DOHH2 (cell line): Measurements from ENCODE around the gene VAMP4.

ENCODE experiments used
- H3F3A ChIP-seq: fragments of 200-600 bp; sonication (generic), shearing (Covaris generic); 2 replicates; pipeline ENCODE4 v1.6.0; 2016; ENCODE audit warnings: antibody characterized with exemption, mild to moderate bottlenecking; ENCODE audit not compliant: control insufficient read depth, insufficient read depth
- H3K27ac ChIP-seq: fragments of 200-600 bp; sonication (generic); 2 replicates; pipeline ENCODE4 v1.5.1; 2014; ENCODE audit warnings: low read depth, mild to moderate bottlenecking, low read length, moderate library complexity
- H3K27me3 ChIP-seq: fragments of 200-600 bp; sonication (generic); 2 replicates; pipeline ENCODE4 v1.6.1; 2014; ENCODE audit warnings: mild to moderate bottlenecking, low read length, mixed read lengths; ENCODE audit not compliant: control insufficient read depth
- H3K36me3 ChIP-seq: fragments of 200-600 bp; sonication (generic); 2 replicates; pipeline ENCODE4 v1.6.1; 2014; ENCODE audit warnings: mild to moderate bottlenecking, low read length, moderate library complexity, mixed read lengths; ENCODE audit not compliant: control insufficient read depth
- H3K4me1 ChIP-seq: fragments of 200-600 bp; sonication (generic); 2 replicates; pipeline ENCODE4 v1.6.1; 2014; ENCODE audit warnings: mild to moderate bottlenecking, low read length, mixed read lengths; ENCODE audit not compliant: control insufficient read depth
- H3K4me2 ChIP-seq: fragments of 200-600 bp; sonication (generic); 2 replicates; pipeline ENCODE4 v1.6.0; 2014; ENCODE audit warnings: mild to moderate bottlenecking, low read length, moderate library complexity
- H3K4me3 ChIP-seq: fragments of 200-600 bp; sonication (generic); 2 replicates; pipeline ENCODE4 v1.5.1; 2014; ENCODE audit warnings: mild to moderate bottlenecking, low read length, mixed read lengths
- H3K79me2 ChIP-seq: fragments of 200-600 bp; sonication (generic); 2 replicates; pipeline ENCODE4 v1.6.1; 2014; ENCODE audit warnings: mild to moderate bottlenecking, low read length, mixed read lengths; ENCODE audit not compliant: control insufficient read depth
- H3K9me2 ChIP-seq: fragments of 200-600 bp; sonication (generic); replicated peaks from 2 replicates; pipeline ENCODE4 v1.6.1; 2014; ENCODE audit warnings: mild to moderate bottlenecking, low read length, mixed read lengths; ENCODE audit not compliant: control insufficient read depth
- H3K9me3 ChIP-seq: fragments of 200-600 bp; sonication (generic); 2 replicates; pipeline ENCODE4 v1.6.1; 2014; ENCODE audit warnings: antibody characterized with exemption, low read length, mixed read lengths; ENCODE audit not compliant: control insufficient read depth, insufficient read depth
- H4K20me1 ChIP-seq: fragments of 200-600 bp; sonication (generic); 2 replicates; pipeline ENCODE4 v1.6.0; 2014; ENCODE audit warnings: low read depth, mild to moderate bottlenecking, antibody characterized with exemption, low read length, moderate library complexity; ENCODE audit not compliant: control insufficient read depth, insufficient read depth
- CTCF ChIP-seq: fragments of 200-600 bp; sonication (generic); IDR thresholded peaks from one replicate; pipeline ENCODE4 v1.5.1; 2014; ENCODE audit warnings: antibody characterized with exemption, mild to moderate bottlenecking, low read depth, low read length; ENCODE audit not compliant: poor library complexity, severe bottlenecking
- EZH2phosphoT487 ChIP-seq: fragments of 200-600 bp; sonication (generic); IDR thresholded peaks from 2 replicates; pipeline ENCODE4 v1.6.1; 2017; ENCODE audit warnings: borderline replicate concordance, mild to moderate bottlenecking, antibody characterized with exemption, low read length, moderate library complexity, mixed read lengths

VAMP4 gene

DNA sequence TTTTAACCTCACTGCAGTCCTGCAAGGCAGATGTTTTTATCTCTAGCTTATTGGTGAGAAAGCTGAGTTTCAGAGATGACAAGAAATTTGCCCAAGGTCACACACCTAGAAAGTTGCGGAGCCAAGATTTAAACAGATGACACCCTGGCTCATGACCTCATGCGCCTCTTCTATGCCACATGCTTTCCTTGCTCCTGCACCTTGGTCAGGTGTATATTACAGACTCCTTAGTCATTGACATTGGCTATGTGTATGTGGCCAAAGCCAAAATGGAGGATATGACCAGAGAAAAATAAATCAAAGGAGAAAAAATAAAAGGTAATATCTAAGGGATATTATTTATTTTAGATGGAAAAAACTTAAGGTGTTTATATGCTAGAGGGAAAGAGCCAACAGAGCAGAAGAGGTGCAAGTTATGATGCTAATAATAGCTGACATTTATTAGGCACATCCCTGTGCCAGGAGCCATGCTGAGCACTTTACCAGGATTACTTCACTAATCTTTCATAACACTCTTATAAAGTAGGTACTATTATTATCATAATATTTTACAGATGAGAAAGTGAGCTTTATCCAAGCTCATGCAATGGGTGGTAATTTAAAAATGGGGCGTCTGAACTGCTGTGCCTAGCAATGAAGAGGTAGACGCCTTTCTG, 75.6 kb downstream of the VAMP4 start:
- Histone ChIP-seq H3K27me3 (peaks cover 10% of the 10 kb centered on the region), H3K4me2 (no peak overlapping the region), H3K4me3 (no peak overlapping the region), H3K9me3 (no peaks in the 10 kb centered on the region), H3K79me2 (no peaks in the 10 kb centered on the region), H3F3A (no peaks in the 10 kb centered on the region), H3K36me3 (no peaks in the 10 kb centered on the region), H3K4me1 (no peaks in the 10 kb centered on the region), H3K27ac (no peak overlapping the region), H3K9me2 (no peaks in the 10 kb centered on the region), H4K20me1 (no peaks in the 10 kb centered on the region)
- no peak for TF ChIP-seq CTCF

GRCh38 chr1:171664976-171665375, 76.9 kb downstream of the VAMP4 start:
- no peaks in the 10 kb centered on the region for H3K9me2 ChIP-seq
- H3K4me1 ChIP-seq: no peaks in the 10 kb centered on the region
- peaks cover 10% of the 10 kb centered on the region for H3K27me3 ChIP-seq
- no peak overlapping the region for H3K4me3 ChIP-seq
- H3K36me3 ChIP-seq: no peaks in the 10 kb centered on the region
- no peak overlapping the region for H3K4me2 ChIP-seq
- TF ChIP-seq CTCF (no peak), EZH2phosphoT487 (no peak)
- no peak overlapping the region for H3K27ac ChIP-seq
- no peaks in the 10 kb centered on the region for H3F3A ChIP-seq
- no peaks in the 10 kb centered on the region for H3K9me3 ChIP-seq
- no peaks in the 10 kb centered on the region for H3K79me2 ChIP-seq
- H4K20me1 ChIP-seq: no peaks in the 10 kb centered on the region

- Histone ChIP-seq H3K79me2 (no peaks in the 10 kb centered on the region), H3K9me2 (no peaks in the 10 kb centered on the region), H4K20me1 (no peaks in the 10 kb centered on the region), H3F3A (no peaks in the 10 kb centered on the region), H3K4me2 (no peak overlapping the region), H3K27me3 (peaks cover 10% of the 10 kb centered on the region), H3K4me1 (no peaks in the 10 kb centered on the region), H3K36me3 (no peaks in the 10 kb centered on the region), H3K9me3 (no peaks in the 10 kb centered on the region), H3K27ac (no peak overlapping the region), H3K4me3 (no peak overlapping the region)
- TF ChIP-seq EZH2phosphoT487: no peak
- TF ChIP-seq CTCF: no peak
These were observed 77.8 kb downstream of the VAMP4 start for GRCh38 chr1:171663854-171664575.
